HG03520 (cell line): ENCODE results near the gene SALL3.

Experiments used
- ATAC-seq: cut with Tn5 transposase; IDR thresholded peaks from one replicate; pipeline ENCODE4 v1.9.1; 2021; ENCODE audit warnings: mild to moderate bottlenecking, moderate library complexity; ENCODE audit not compliant: unreplicated experiment

Gene SALL3

DNA sequence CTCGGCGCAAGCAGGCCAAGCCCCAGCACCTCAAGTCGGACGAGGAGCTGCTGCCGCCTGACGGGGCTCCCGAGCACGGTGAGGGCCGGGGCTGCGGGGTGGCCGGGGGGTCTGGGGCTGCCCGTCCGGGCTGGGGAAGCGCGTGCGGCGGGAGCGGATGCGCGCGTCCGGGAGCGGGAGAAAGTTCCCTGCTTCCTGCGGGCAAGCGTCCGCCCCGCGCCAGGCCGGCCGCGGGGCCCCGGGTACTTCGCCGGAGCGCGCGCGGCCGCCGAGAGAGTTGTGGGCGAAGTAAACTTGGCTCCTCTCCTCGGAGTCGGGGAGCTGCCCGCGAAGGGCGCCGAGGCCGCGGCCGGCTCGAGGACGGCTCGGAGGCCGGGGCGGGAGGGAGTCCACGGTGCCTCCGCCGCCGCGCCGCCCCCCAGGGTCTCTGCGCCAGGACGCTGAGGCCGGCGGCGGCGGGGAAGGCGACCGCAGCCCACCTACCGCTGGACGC, 707 bp downstream of the SALL3 start:
- no peak for ATAC-seq

DNA sequence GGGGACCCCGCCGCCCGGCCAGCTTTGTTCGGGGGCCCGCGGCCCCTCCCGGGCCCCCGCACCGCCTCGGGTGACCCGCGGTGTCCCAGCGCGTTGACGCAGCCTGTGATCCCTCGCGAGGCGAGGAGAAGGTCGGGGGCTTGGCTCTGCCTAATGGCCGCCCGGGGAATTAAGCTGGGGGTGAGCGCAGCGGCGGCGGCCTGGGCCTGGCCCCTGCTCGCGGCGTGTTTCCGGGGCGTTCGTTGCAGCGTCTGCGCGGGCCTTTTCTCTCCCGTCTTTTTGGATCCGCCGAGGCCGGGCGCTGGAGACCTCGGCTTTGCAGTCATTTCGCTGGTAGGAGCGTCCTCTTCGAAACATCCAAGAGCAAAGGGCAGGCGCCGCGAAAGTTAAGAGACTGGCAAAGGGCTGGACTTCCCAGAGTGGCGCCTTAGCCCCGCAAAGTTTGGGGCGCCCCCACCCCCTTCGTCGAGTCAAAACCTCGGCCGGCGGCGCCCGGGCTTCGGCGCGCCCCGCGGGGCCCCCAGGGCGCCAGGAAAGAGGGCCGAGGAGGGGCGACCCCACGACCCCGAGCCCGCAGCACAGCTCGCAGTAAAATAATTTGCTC, 1.3 kb downstream of the SALL3 start:
- ATAC-seq: no peak

DNA sequence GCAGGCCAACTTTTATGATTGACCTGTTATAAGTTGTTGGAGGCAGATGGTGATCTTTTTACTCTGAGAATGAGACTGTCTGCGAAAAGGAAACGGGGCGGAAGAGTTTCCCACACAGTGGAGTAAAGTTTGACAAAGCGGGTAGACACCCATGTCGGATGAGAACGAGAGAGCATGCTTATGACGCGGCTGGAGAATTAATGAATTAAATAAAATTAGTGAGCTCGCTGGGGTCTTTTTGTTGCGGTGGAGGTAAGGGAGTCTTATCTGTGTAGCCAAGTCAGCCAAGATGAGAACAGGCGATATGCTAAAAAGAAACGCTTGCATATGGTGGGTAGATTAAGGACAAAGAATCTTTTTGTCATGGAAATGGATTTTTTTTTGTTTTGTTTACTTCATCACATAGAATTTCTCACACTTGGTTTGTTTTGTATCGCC, 1.8 kb downstream of the SALL3 start:
- ATAC-seq: no peak

DNA sequence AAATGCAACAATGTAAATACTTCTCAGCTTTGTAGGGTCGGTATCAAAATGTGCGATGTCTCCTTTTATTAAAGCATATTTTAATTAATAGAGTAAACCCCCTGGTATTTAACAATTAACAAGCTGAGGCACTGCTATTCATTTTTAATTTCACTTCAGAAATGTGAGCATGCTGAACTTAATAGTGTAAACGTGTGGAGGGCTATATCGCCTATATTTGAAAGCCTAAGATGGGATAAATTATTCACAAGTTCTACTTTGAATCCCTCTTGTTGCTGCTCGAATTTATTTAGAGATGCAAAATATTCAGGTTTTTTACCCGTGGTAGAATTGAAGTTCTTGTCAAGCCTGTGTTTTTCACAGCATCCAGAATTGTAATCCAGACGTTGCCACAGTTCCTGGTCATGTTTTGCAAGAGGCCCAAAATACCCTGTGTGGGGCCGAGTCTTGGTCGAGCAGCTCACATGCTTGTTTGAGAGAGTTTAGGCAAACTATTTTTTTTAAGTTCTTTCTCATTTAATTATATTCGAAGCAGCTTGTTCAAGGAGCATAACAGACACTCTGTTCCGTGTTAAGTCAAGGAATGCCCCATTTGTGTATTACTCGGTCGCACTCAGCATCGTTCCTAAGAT, 2.5 kb downstream of the SALL3 start:
- ATAC-seq: no peak

DNA sequence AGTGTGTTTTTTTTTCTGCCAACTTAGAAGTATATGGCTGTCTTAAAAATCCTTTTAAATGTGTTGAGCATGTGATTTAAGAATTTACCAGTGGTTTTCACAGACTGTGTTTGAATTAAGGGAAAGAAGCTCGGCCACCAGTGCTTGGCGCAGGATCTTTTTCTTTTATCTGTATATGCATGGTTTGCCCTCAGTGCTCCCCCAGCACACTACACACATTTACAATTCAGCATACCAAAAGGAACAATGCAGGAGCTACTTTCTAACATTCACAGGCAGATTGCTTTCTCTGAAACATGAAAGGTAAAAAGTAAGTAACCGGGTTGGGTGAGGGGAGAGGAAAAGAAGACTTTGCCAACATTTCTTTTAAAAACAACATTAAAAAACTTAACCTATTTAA, 3.9 kb downstream of the SALL3 start:
- no peak for ATAC-seq

DNA sequence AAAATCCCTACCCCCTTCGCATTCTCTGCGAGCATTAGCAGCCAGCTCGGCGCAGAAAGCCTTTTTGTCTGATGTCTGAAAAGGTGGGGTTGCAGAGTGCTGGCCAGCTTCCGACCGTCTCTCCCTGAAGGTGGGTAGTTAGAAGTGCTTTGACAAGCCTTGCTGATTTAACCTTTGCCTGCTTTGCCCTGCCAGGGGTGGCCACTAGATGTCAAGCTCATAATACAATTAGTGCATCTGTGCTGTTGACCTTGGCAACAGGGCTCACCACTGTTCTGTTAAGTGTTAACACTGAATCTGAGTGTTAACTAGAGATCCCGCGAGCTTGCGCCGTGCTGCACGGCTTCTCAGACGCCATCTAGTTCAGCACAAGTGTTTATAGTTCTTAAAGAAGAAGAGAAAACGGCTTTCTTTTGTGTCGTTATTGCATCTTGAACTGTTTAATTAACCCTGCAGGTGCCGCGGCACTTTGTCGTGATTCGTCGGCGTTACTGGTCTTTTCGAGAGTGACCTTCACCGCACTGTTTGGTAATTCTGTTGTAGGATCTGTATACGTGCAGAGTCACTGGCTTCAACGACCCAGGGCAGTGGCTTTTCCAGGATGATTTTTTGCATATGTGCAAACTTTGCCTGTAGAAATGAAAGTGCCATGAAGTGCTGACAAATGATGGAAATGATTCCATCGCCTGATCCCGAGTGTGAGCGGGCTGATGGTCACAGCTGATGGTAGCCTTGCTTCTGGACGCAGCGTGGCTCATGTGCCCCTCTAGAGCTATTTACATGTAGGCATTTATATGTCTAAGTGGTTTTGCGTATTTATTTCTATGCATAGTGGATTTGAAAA, 5.5 kb downstream of the SALL3 start:
- no peak for ATAC-seq

DNA sequence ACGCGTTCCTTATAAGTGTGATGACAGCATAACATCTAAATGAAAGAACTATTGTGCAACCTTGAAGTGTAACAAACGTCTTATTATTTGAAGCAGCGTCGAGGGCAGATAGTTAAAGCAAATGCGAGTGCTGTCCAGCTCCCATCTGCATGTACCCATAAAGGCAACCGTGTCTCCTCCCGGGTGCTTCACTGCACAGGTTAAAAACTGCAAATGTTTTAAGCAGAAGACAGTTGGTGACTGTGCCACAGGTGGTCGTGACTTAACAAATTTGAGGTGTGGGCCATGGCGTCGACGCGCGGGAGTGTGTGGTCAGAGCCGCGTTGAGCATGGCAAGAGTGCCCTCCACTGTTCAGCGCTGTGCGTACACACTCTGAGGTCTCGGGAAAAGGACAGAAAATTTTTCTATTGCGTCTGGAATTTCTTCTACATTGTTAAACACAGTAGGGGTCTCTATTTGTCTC, 6.4 kb downstream of the SALL3 start:
- no peak for ATAC-seq

DNA sequence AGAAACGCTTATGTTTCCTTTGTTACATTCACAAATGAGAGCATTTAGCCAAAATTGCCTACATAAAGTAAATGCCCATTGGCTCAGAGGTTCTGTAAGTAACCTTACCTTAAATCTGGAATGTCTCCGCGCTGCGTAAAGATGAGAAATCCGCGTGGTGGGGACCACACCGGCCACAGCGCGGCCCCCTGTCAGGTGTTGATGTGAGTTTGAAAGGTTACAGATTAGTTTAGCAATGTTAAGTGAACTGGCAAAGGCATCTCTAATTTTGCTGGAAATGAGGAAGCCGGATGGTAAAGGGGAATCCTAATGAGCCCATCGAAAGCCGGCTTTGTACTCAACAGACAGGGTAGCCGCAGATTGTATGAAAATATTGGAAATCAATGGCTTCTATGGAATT, 11.8 kb downstream of the SALL3 start:
- ATAC-seq: no peak

DNA sequence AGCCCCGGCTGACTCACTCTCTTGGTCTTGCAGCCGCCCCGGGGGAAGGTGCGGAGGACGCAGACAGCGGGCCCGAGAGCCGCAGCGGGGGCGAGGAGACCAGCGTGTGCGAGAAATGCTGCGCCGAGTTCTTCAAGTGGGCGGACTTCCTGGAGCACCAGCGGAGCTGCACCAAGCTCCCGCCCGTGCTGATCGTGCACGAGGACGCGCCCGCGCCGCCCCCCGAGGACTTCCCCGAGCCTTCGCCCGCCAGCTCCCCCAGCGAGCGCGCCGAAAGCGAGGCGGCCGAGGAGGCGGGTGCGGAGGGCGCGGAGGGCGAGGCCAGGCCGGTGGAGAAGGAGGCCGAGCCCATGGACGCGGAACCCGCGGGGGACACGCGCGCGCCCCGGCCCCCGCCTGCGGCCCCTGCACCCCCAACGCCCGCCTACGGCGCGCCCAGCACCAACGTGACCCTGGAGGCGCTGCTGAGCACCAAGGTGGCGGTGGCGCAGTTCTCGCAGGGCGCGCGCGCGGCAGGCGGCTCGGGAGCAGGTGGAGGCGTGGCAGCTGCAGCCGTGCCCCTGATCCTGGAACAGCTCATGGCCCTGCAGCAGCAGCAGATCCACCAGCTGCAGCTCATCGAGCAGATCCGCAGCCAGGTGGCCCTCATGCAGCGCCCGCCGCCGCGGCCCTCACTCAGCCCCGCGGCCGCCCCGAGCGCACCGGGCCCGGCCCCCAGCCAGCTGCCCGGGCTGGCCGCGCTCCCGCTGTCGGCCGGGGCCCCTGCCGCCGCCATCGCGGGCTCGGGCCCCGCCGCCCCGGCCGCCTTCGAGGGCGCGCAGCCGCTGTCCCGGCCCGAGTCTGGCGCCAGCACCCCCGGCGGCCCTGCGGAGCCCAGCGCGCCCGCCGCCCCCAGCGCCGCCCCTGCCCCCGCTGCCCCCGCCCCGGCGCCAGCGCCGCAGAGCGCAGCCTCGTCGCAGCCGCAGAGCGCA, 12.7 kb downstream of the SALL3 start:
- ATAC-seq: no peak

DNA sequence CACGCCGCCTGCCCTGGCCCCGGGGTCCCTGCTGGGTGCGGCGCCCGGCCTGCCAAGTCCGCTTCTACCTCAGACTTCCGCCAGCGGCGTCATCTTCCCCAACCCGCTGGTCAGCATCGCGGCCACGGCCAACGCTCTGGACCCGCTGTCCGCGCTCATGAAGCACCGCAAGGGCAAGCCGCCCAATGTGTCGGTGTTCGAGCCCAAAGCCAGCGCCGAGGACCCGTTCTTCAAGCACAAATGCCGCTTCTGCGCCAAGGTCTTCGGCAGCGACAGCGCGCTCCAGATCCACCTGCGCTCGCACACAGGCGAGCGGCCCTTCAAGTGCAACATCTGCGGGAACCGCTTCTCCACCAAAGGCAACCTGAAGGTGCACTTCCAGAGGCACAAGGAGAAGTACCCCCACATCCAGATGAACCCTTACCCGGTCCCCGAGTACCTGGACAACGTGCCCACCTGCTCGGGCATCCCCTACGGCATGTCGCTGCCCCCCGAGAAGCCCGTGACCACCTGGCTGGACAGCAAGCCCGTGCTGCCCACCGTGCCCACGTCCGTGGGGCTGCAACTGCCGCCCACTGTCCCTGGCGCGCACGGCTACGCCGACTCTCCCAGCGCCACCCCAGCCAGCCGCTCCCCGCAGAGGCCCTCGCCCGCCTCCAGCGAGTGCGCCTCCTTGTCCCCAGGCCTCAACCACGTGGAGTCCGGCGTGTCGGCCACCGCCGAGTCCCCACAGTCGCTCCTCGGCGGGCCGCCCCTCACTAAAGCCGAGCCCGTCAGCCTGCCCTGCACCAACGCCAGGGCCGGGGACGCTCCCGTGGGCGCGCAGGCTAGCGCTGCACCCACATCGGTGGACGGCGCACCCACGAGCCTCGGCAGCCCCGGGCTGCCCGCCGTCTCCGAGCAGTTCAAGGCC, 13.7 kb downstream of the SALL3 start:
- no peak for ATAC-seq

DNA sequence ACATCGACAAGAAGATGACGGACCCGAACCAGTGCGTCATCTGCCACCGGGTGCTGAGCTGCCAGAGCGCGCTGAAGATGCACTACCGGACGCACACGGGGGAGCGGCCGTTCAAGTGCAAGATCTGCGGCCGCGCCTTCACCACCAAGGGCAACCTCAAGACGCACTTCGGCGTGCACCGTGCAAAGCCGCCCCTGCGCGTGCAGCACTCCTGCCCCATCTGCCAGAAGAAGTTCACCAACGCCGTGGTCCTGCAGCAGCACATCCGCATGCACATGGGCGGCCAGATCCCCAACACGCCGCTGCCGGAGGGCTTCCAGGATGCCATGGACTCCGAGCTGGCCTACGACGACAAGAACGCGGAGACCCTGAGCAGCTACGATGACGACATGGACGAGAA, 14.4 kb downstream of the SALL3 start:
- ATAC-seq: no peak

DNA sequence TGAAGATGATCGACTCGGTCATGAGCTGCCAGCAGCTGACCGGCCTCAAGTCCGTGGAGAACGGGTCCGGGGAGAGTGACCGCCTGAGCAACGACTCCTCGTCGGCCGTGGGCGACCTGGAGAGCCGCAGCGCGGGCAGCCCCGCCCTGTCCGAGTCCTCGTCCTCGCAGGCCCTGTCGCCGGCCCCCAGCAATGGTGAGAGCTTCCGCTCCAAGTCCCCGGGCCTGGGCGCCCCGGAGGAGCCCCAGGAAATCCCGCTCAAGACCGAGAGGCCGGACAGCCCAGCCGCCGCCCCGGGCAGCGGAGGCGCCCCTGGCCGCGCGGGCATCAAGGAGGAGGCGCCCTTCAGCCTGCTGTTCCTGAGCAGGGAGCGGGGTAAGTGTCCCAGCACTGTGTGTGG, 14.9 kb downstream of the SALL3 start:
- ATAC-seq: no peak

DNA sequence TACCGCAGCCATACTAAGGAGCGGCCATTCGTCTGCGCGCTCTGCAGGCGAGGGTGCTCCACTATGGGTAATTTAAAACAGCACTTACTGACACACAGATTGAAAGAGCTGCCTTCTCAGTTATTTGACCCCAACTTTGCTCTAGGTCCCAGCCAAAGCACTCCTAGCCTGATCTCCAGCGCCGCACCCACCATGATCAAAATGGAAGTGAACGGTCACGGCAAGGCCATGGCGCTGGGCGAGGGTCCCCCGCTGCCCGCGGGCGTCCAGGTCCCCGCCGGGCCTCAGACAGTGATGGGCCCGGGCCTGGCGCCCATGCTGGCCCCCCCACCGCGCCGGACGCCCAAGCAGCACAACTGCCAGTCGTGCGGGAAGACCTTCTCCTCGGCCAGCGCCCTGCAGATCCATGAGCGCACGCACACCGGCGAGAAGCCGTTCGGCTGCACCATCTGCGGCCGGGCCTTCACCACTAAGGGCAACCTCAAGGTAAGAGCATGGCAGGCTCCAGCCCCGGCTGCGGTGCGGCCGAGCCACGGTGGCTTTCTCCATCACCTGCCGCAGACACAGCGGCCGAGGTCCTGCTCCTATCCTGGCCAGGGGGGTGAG, 15.5 kb downstream of the SALL3 start:
- ATAC-seq: no peak

DNA sequence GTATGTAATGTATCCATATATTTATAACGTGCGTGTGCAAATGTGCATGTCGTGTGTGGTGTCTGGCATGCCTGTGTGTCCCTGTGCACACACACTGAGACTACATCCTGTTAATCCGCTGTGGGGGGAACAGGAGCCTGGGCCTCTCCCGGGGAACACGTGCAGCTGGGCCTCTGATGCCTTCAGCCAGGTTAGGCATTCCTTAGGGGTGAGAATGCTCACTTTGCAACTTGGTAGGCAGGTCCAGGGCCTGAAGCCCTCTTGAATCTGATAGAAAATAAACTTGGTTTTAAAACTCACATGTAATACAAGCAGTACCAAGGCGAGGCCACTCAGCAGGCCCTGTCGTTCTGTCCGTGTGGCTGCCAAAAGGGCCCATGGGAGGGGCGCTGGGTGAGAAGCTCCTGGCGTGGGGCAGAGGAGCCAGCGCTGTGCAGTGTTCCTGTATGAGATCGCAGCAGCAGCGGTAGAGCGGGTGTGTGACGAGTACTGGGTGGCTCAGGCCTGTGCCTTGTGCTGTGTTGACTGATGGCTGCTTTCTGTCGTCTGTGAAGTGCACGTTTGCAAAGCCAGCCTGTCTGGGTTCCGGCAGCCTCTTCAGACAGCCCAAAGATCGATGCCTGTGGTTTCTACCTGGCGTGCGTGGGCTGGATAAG, 16.2 kb downstream of the SALL3 start:
- ATAC-seq: no peak

DNA sequence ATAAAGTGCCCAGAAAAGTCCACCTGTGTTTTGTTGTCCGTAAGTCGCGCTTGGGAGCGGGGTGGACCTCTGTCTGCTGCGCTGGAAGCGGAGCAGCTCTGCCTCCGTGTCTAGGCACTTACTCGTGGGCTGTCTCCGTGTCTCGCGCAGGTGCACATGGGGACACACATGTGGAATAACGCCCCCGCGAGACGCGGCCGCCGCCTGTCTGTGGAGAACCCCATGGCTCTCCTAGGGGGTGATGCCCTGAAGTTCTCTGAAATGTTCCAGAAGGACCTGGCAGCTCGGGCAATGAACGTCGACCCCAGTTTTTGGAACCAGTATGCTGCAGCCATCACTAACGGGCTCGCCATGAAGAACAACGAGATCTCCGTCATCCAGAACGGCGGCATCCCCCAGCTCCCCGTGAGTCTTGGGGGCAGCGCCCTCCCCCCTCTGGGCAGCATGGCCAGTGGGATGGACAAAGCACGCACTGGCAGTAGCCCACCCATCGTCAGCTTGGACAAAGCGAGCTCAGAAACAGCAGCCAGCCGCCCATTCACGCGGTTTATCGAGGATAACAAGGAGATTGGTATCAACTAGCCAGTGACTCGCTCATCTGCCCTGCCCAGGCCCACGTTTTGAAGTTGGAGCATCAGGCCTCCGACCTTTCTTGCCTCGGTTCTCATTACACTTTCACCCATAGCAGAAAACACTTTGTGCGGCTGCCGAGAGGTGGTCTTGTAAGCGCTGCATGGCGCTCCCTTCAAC, 17.3 kb downstream of the SALL3 start:
- no peak for ATAC-seq

DNA sequence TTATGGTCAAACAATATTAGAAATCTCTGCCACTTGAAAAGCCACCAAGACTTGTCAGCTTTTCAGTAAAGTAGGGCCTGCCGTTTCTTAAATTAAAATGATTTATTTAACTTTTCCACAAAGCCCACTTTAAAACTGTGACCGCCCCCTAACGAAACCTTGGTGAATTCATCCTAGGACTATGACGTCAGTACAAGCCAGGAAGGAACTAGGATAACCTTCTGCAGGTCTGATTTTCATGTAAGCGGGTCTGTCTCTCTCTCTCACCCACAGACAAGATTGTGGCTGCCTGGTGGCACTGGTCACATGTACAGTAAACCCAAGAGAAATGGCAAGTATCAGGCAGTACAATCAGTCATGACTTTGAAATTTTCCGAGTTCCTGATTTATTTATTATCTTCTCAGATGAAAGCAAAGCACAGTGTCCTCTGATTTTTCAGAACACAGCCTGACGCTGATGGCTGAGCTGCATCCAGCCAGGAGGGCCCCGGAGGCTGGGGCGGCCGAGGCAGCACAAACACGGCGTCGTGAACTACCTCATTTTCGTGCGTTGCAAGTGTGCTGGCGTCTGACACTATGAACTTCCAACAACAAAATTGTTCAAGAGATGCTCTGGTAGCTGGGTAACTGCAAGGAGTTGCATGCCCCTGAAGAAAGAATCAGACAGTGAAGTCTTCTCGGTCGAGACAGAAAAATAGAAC, 18.9 kb downstream of the SALL3 start:
- ATAC-seq: no peak

DNA sequence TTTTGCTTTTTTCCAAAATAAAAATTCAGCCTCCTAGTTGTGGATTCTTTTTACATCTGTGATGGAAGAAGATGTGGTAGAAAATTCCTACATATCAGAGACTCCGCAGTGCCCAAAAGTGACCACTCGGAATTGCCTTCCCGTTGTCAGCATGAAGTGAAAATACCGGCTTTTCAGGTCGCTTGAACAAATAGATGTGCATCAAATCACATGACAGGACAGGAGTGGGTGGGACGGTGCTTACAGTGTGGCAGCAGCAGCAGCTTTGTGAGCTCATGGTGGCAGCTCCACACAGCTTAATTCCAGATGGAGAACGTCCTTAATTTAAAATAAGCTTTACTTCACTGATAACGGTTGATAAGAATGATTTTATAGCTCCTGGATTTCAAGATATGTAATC, 20.3 kb downstream of the SALL3 start:
- no peak for ATAC-seq
